Loucy (cell line): ENCODE results near the gene FERD3L.

ENCODE experiments used
- H2AFZ ChIP-seq: fragments of 200-600 bp; sonication (generic); 2 replicates; pipeline ENCODE4 v1.6.0; 2016; ENCODE audit warnings: antibody characterized with exemption, mild to moderate bottlenecking, low read length, moderate library complexity
- H3F3A ChIP-seq: fragments of 200-600 bp; 2 replicates; pipeline ENCODE4 v1.6.0; 2016; ENCODE audit warnings: antibody characterized with exemption, low read depth, mild to moderate bottlenecking
- H3K27me3 ChIP-seq: fragments of 200-600 bp; sonication (generic); 2 replicates; pipeline ENCODE4 v1.6.1; 2014; ENCODE audit warnings: low read length, mild to moderate bottlenecking; ENCODE audit not compliant: insufficient read depth, poor library complexity, severe bottlenecking
- H3K36me3 ChIP-seq: fragments of 200-600 bp; sonication (generic); 2 replicates; pipeline ENCODE4 v1.6.1; 2016; ENCODE audit warnings: low read length; ENCODE audit not compliant: insufficient read depth
- H3K4me1 ChIP-seq: fragments of 200-600 bp; sonication (generic); 2 replicates; pipeline ENCODE4 v1.5.1; 2014; ENCODE audit warnings: low read length, mild to moderate bottlenecking; ENCODE audit not compliant: insufficient read depth, poor library complexity, severe bottlenecking
- H3K4me2 ChIP-seq: fragments of 200-600 bp; sonication (generic); 2 replicates; pipeline ENCODE4 v1.6.0; 2014; ENCODE audit warnings: antibody characterized with exemption, low read length, low read depth, mild to moderate bottlenecking; ENCODE audit not compliant: poor library complexity, severe bottlenecking
- H3K4me3 ChIP-seq: fragments of 200-600 bp; sonication (generic); 2 replicates; pipeline ENCODE4 v1.5.1; 2014; ENCODE audit warnings: low read length, mild to moderate bottlenecking, mixed read lengths; ENCODE audit not compliant: poor library complexity, severe bottlenecking
- H3K79me2 ChIP-seq: fragments of 200-600 bp; sonication (generic); 2 replicates; pipeline ENCODE4 v1.6.1; 2014; ENCODE audit warnings: low read length; ENCODE audit not compliant: insufficient read depth
- H3K9ac ChIP-seq: fragments of 200-600 bp; sonication (generic); 2 replicates; pipeline ENCODE4 v1.6.0; 2014; ENCODE audit warnings: mild to moderate bottlenecking, low read depth, low read length, moderate library complexity; ENCODE audit not compliant: poor library complexity, severe bottlenecking
- H3K9me2 ChIP-seq: fragments of 200-600 bp; sonication (generic); replicated peaks from 2 replicates; pipeline ENCODE4 v1.6.1; 2016; ENCODE audit warnings: low read depth, low read length, mixed read lengths
- H3K9me3 ChIP-seq: fragments of 200-600 bp; sonication (generic); 2 replicates; pipeline ENCODE4 v1.6.1; 2014; ENCODE audit warnings: mild to moderate bottlenecking, antibody characterized with exemption, low read length, low read depth; ENCODE audit not compliant: insufficient read depth
- H4K20me1 ChIP-seq: fragments of 200-600 bp; sonication (generic); 2 replicates; pipeline ENCODE4 v1.6.0; 2014; ENCODE audit warnings: antibody characterized with exemption, low read length, mild to moderate bottlenecking; ENCODE audit not compliant: insufficient read depth, poor library complexity, severe bottlenecking
- CTCF ChIP-seq: fragments of 200-600 bp; sonication (generic); conservative IDR thresholded peaks from 2 replicates; pipeline ENCODE4 v1.5.1; 2014; ENCODE audit warnings: mild to moderate bottlenecking, antibody characterized with exemption, low read length
- EZH2phosphoT487 ChIP-seq: fragments of 200-600 bp; IDR thresholded peaks from 2 replicates; pipeline ENCODE4 v1.6.1; 2018; ENCODE audit warnings: antibody characterized with exemption, mild to moderate bottlenecking, moderate library complexity, borderline replicate concordance

FERD3L gene

GRCh38 chr7:19117870-19118608, 27.2 kb downstream of the FERD3L start:
- Histone ChIP-seq H3K9me2 (no peaks in the 10 kb centered on the region), H3F3A (no peaks in the 10 kb centered on the region), H4K20me1 (no peaks in the 10 kb centered on the region), H2AFZ (no peak overlapping the region), H3K27me3 (no peaks in the 10 kb centered on the region), H3K4me2 (no peak overlapping the region), H3K9me3 (no peaks in the 10 kb centered on the region), H3K9ac (no peak overlapping the region), H3K79me2 (no peaks in the 10 kb centered on the region), H3K4me1 (no peaks in the 10 kb centered on the region), H3K36me3 (no peaks in the 10 kb centered on the region), H3K4me3 (no peak overlapping the region)
- TF ChIP-seq EZH2phosphoT487 (no peak), CTCF (peak; percentile 25; the same call in 1 of the 2 replicates)

GRCh38 chr7:19117091-19117869, 27.9 kb downstream of the FERD3L start, which contains the start of gene TWIST1:
TSS of gene TWIST1 (minus strand) at chr7:19117636. CDS start at chr7:19117321, 315 bp downstream.
- H3K4me3 ChIP-seq: no peak within 1 kb of the TSS
- H3K4me1 ChIP-seq: no peaks in the 10 kb centered on the region
- no peaks in the 10 kb centered on the region for H3K9me2 ChIP-seq
- no peak for TF ChIP-seq CTCF
- no peak for TF ChIP-seq EZH2phosphoT487
- no peaks in the 10 kb centered on the region for H3F3A ChIP-seq
- no peaks in the 10 kb centered on the region for H3K79me2 ChIP-seq
- no peaks in the 10 kb centered on the region for H4K20me1 ChIP-seq
- H3K36me3 ChIP-seq: no peaks in the 10 kb centered on the region
- H3K27me3 ChIP-seq: no peaks in the 10 kb centered on the region
- no peak within 1 kb of the TSS for H2AFZ ChIP-seq
- H3K9ac ChIP-seq: no peak within 1 kb of the TSS
- no peak within 1 kb of the TSS for H3K4me2 ChIP-seq
- H3K9me3 ChIP-seq: no peaks in the 10 kb centered on the region

GRCh38 chr7:19116121-19117090, 28.8 kb downstream of the FERD3L start:
- Histone ChIP-seq H3K9me2 (no peaks in the 10 kb centered on the region), H3K4me2 (no peak overlapping the region), H3K36me3 (no peaks in the 10 kb centered on the region), H3K4me3 (no peak overlapping the region), H3K27me3 (no peaks in the 10 kb centered on the region), H3K79me2 (no peaks in the 10 kb centered on the region), H2AFZ (no peak overlapping the region), H4K20me1 (no peaks in the 10 kb centered on the region), H3K9ac (no peak overlapping the region), H3F3A (no peaks in the 10 kb centered on the region), H3K4me1 (no peaks in the 10 kb centered on the region), H3K9me3 (no peaks in the 10 kb centered on the region)
- TF ChIP-seq EZH2phosphoT487 (no peak), CTCF (no peak)
